GM21576 (cell line): Measurements from ENCODE around the gene CRYBB3.
"Not testable (repeated sequence)": the region's sequence is repeated elsewhere in the genome, so short reads cannot be mapped to it uniquely, and the experiment has no call there.

Experiments
- ATAC-seq: cut with Tn5 transposase; IDR thresholded peaks from one replicate; pipeline ENCODE4 v1.9.1; 2021; ENCODE audit warnings: mild to moderate bottlenecking, moderate library complexity; ENCODE audit not compliant: unreplicated experiment

Gene CRYBB3

GRCh38 chr22:25204547-25204946, 4.9 kb downstream of the CRYBB3 start:
- not testable (repeated sequence) for ATAC-seq

GRCh38 chr22:25205847-25206246, 6.2 kb downstream of the CRYBB3 start:
- no peak for ATAC-seq

GRCh38 chr22:25206998-25207397, 7.3 kb downstream of the CRYBB3 start:
- ATAC-seq, result no peak

GRCh38 chr22:25207553-25208157, 8.0 kb downstream of the CRYBB3 start:
- no peak for ATAC-seq

GRCh38 chr22:25208328-25208727, 8.7 kb downstream of the CRYBB3 start:
- no peak for ATAC-seq

GRCh38 chr22:25208743-25209505, 9.3 kb downstream of the CRYBB3 start:
- no peak for ATAC-seq

GRCh38 chr22:25210793-25211192, 11.1 kb downstream of the CRYBB3 start:
- ATAC-seq, result no peak

- no peak for ATAC-seq
Observed at GRCh38 chr22:25212337-25212736, 12.7 kb downstream of the CRYBB3 start.

- ATAC-seq, result no peak
Observed at GRCh38 chr22:25213221-25213620, 13.6 kb downstream of the CRYBB3 start.

GRCh38 chr22:25216230-25216629, 16.6 kb downstream of the CRYBB3 start:
- ATAC-seq, result no peak

- no peak for ATAC-seq
Observed at GRCh38 chr22:25219211-25219689, 19.6 kb downstream of the CRYBB3 start, which contains the start of gene CRYBB2. TSS of gene CRYBB2 (plus strand) at chr22:25219639. CDS start at chr22:25221430, 1,791 bp downstream.

- ATAC-seq, result no peak
Observed at GRCh38 chr22:25219948-25220442, 20.3 kb downstream of the CRYBB3 start.

- no peak for ATAC-seq
Observed at GRCh38 chr22:25221790-25222189, 22.1 kb downstream of the CRYBB3 start.

- no peak for ATAC-seq
Observed at GRCh38 chr22:25223269-25223850, 23.7 kb downstream of the CRYBB3 start.

- no peak for ATAC-seq
Observed at GRCh38 chr22:25228822-25229221, 29.2 kb downstream of the CRYBB3 start.

- not testable (repeated sequence) for ATAC-seq
Observed at GRCh38 chr22:25230760-25231159, 31.1 kb downstream of the CRYBB3 start.

- no peak for ATAC-seq
Observed at GRCh38 chr22:25232301-25232700, 32.6 kb downstream of the CRYBB3 start.

- ATAC-seq, result not testable (repeated sequence)
Observed at GRCh38 chr22:25233706-25234105, 34.0 kb downstream of the CRYBB3 start.

GRCh38 chr22:25235547-25236290, 36.1 kb downstream of the CRYBB3 start:
- ATAC-seq, result no peak

- no peak for ATAC-seq
Observed at GRCh38 chr22:25236417-25236816, 36.8 kb downstream of the CRYBB3 start.

- no peak for ATAC-seq
Observed at GRCh38 chr22:25237503-25237902, 37.8 kb downstream of the CRYBB3 start.
